Osteoblast (primary cell): ENCODE measurements around the gene RAVER1. TPM values are rescaled to one million over a fixed set of nuclear protein-coding genes. Genes with fewer than 3 reads are reported as not detected.

ENCODE experiments used
- DNase-seq: peaks from one replicate; pipeline ENCODE4 v3.0.0; 2011; ENCODE audit warnings: low spot score, mixed read lengths; ENCODE audit not compliant: insufficient read length; ENCODE audit errors: missing footprints
- H2AFZ ChIP-seq: 2 replicates; pipeline ENCODE4 v1.6.0; 2011; ENCODE audit warnings: mild to moderate bottlenecking, low read length
- H3K27ac ChIP-seq: 2 replicates; pipeline ENCODE4 v1.5.1; 2011; ENCODE audit warnings: mild to moderate bottlenecking, low read depth, low read length, moderate library complexity
- H3K27me3 ChIP-seq: 2 replicates; pipeline ENCODE4 v1.6.0; 2012; ENCODE audit warnings: mild to moderate bottlenecking, control low read depth, inconsistent platforms, low read length, moderate library complexity; ENCODE audit not compliant: insufficient read depth
- H3K36me3 ChIP-seq: 2 replicates; pipeline ENCODE4 v1.5.1; 2011; ENCODE audit warnings: mild to moderate bottlenecking, low read length, control low read depth, moderate library complexity; ENCODE audit not compliant: insufficient read depth
- H3K4me1 ChIP-seq: 2 replicates; pipeline ENCODE4 v1.5.1; 2011; ENCODE audit warnings: mild to moderate bottlenecking, low read length, control low read depth, moderate library complexity; ENCODE audit not compliant: insufficient read depth
- H3K4me2 ChIP-seq: 2 replicates; pipeline ENCODE4 v1.6.0; 2011; ENCODE audit warnings: mild to moderate bottlenecking, low read length; ENCODE audit not compliant: insufficient read depth
- H3K4me3 ChIP-seq: fragments of 200-600 bp; sonication (generic); 3 replicates; pipeline ENCODE4 v1.5.1; 2012; ENCODE audit warnings: mild to moderate bottlenecking, low read length, inconsistent platforms; ENCODE audit not compliant: insufficient read depth
- H3K79me2 ChIP-seq: 2 replicates; pipeline ENCODE4 v1.6.0; 2012; ENCODE audit warnings: mild to moderate bottlenecking, low read length, control low read depth, inconsistent platforms; ENCODE audit not compliant: insufficient read depth
- H3K9me3 ChIP-seq: 2 replicates; pipeline ENCODE4 v1.5.1; 2011; ENCODE audit warnings: low read depth, low read length, control low read depth
- H4K20me1 ChIP-seq: 2 replicates; pipeline ENCODE4 v1.6.0; 2012; ENCODE audit warnings: mild to moderate bottlenecking, low read length, control low read depth; ENCODE audit not compliant: insufficient read depth
- total RNA-seq: library from RNA; depleted of rRNA; stranded (reverse); fragments of >200 nt; gene quantifications from 2 replicates; pipeline ENCODE4 v1.2.3, GENCODE V29; 2012
- TF ChIP-seq, protein P1 (sequence below): IDR thresholded peaks from 2 replicates; pipeline ENCODE4 v1.5.1; 2011; ENCODE audit warnings: mild to moderate bottlenecking, low read depth, low read length, moderate library complexity; ENCODE audit errors: extremely low read depth

RAVER1 gene
- total RNA-seq, 1 donor = 8.0 TPM

- Histone ChIP-seq H3K79me2 (peaks cover 14% of the 10 kb centered on the region), H3K9me3 (no peaks in the 10 kb centered on the region), H2AFZ (no peak overlapping the region), H3K27ac (no peak overlapping the region), H3K27me3 (no peaks in the 10 kb centered on the region), H3K4me1 (no peaks in the 10 kb centered on the region), H4K20me1 (peaks cover 2% of the 10 kb centered on the region), H3K36me3 (peaks cover 40% of the 10 kb centered on the region), H3K4me3 (no peak overlapping the region), H3K4me2 (no peak overlapping the region)
- DNase-seq = peak; percentile 74
- TF ChIP-seq, protein P1, sequence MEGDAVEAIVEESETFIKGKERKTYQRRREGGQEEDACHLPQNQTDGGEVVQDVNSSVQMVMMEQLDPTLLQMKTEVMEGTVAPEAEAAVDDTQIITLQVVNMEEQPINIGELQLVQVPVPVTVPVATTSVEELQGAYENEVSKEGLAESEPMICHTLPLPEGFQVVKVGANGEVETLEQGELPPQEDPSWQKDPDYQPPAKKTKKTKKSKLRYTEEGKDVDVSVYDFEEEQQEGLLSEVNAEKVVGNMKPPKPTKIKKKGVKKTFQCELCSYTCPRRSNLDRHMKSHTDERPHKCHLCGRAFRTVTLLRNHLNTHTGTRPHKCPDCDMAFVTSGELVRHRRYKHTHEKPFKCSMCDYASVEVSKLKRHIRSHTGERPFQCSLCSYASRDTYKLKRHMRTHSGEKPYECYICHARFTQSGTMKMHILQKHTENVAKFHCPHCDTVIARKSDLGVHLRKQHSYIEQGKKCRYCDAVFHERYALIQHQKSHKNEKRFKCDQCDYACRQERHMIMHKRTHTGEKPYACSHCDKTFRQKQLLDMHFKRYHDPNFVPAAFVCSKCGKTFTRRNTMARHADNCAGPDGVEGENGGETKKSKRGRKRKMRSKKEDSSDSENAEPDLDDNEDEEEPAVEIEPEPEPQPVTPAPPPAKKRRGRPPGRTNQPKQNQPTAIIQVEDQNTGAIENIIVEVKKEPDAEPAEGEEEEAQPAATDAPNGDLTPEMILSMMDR = no peak
Measured at GRCh38 chr19:10317045-10317856, 16.1 kb downstream of the RAVER1 start.

DNA sequence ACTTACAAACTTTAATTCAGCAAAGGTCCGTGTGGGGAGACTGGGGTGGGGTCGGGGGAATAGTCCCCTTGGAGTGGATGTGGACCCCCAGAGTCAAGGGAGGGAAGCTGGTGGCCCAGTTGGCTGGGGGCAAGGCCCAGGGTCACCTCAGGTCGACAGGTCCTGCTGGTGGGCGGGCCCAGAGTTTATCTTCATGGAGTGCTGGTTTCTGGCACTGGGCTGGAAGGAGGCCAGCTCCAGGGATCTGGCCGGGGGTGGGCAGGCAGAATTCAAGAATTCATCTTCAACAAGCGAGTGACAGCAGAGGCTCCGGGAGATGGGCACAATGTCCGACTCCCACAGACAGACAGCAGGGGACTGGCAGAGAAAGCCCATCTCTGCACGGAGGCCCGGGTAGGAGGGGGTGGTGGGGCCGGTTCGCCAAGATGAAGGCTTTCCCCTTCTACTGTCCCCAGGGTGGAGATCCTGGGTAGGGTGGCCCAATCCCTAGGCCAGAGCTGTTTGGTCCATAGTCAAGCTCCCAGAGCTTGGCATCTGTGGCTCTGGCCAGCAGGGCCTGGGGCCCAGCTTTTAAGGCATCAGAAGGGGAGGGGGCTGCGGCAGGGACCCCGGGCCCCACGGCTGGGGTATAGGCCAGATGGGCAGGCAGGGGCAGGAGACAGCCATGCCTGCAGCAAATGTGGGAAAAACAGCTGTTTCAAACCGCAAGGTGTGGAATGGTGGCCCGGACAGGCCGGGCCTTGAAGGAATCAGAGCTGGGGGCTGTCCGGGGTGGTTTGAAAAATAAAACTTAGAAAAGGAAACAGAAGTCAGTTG, 16.9 kb downstream of the RAVER1 start:
- H3K36me3 ChIP-seq = peaks cover 32% of the 10 kb centered on the region
- peaks cover 14% of the 10 kb centered on the region for H3K79me2 ChIP-seq
- H2AFZ ChIP-seq = no peak overlapping the region
- H4K20me1 ChIP-seq = peaks cover 2% of the 10 kb centered on the region
- no peaks in the 10 kb centered on the region for H3K27me3 ChIP-seq
- peak overlapping the region; percentile 96 for H3K4me3 ChIP-seq
- TF ChIP-seq, protein P1 = no peak
- H3K27ac ChIP-seq = no peak overlapping the region
- no peaks in the 10 kb centered on the region for H3K9me3 ChIP-seq
- no peaks in the 10 kb centered on the region for H3K4me1 ChIP-seq
- H3K4me2 ChIP-seq = peak overlapping the region; percentile 96
- DNase-seq = peak; percentile 81

- H2AFZ ChIP-seq = peak within 1 kb of the TSS; percentile 95
- no peaks in the 10 kb centered on the region for H3K4me1 ChIP-seq
- peaks cover 14% of the 10 kb centered on the region for H3K79me2 ChIP-seq
- H3K4me3 ChIP-seq = peak within 1 kb of the TSS; percentile 96
- H4K20me1 ChIP-seq = peaks cover 2% of the 10 kb centered on the region
- H3K27ac ChIP-seq = peak within 1 kb of the TSS; percentile 68
- peak; percentile 99 for DNase-seq
- TF ChIP-seq, protein P1 = no peak
- H3K9me3 ChIP-seq = no peaks in the 10 kb centered on the region
- H3K36me3 ChIP-seq = peaks cover 25% of the 10 kb centered on the region
- H3K4me2 ChIP-seq = peak within 1 kb of the TSS; percentile 96
- H3K27me3 ChIP-seq = no peaks in the 10 kb centered on the region
Measured at GRCh38 chr19:10315335-10316214, 17.8 kb downstream of the RAVER1 start, which contains the start of gene FDX2. Gene FDX2 (minus strand): TSS chr19:10316015. CDS start chr19:10315996, 19 bp downstream.
